K562 (cell line): ENCODE data around the gene SLC7A8. TPM values are rescaled to one million over a fixed set of nuclear protein-coding genes. Genes with fewer than 3 reads are reported as not detected.
A peak's percentile ranks its signal among the peaks of the same experiment; 100 is the strongest.

Source experiments
- ARHGAP35 ChIP-seq: fragments of 450-650 bp; IDR thresholded peaks from 2 replicates; pipeline ENCODE4 v1.6.1; 2018; ENCODE audit not compliant: partially characterized antibody
- ARID1B ChIP-seq: fragments of 450-650 bp; IDR thresholded peaks from 2 replicates; pipeline ENCODE4 v1.6.1; 2016; ENCODE audit warnings: antibody characterized with exemption, mild to moderate bottlenecking, inconsistent platforms
- BCL6 ChIP-seq: fragments of 250-450 bp; sonication (Bioruptor Pico); IDR thresholded peaks from 2 replicates; pipeline ENCODE4 v1.4.0; 2020
- BRF2 ChIP-seq: IDR thresholded peaks from 3 replicates; pipeline ENCODE4 v1.6.1; 2011; ENCODE audit warnings: borderline replicate concordance, mild to moderate bottlenecking; ENCODE audit not compliant: insufficient read length, insufficient read depth
- CLOCK ChIP-seq: fragments of 250-450 bp; sonication (Bioruptor Pico); IDR thresholded peaks from 2 replicates; pipeline ENCODE4 v1.4.0; 2020; ENCODE audit warnings: mild to moderate bottlenecking, moderate library complexity, borderline replicate concordance
- DDX20 ChIP-seq: fragments of 450-650 bp; IDR thresholded peaks from 2 replicates; pipeline ENCODE4 v1.6.1; 2016; ENCODE audit warnings: missing genetic modification characterization, low read depth, mild to moderate bottlenecking, missing compliant biosample characterization, moderate library complexity
- FOSL1 ChIP-seq: fragments of 200-800 bp; sonication (Bioruptor generic); conservative IDR thresholded peaks from 2 replicates; pipeline ENCODE4 v1.6.1; 2016; ENCODE audit warnings: missing genetic modification characterization, missing compliant biosample characterization
- HES1 ChIP-seq: fragments of 450-650 bp; IDR thresholded peaks from 2 replicates; pipeline ENCODE4 v1.6.1; 2016; ENCODE audit warnings: low read depth, mild to moderate bottlenecking, moderate library complexity
- NR4A1 ChIP-seq, 2 experiments: fragments of 250-450 bp in 1 of 2; fragments of 450-650 bp in 1 of 2; sonication (Bioruptor Pico) in 1 of 2; IDR thresholded peaks; 2 replicates each; pipeline versions ENCODE4 v1.4.0 to v1.6.1; 2016 to 2020; ENCODE audit warnings: mild to moderate bottlenecking in 2 of 2, missing compliant biosample characterization in 1 of 2, missing genetic modification characterization in 1 of 2, moderate library complexity in 1 of 2
- POLR2B ChIP-seq: fragments of 450-650 bp; IDR thresholded peaks from 2 replicates; pipeline ENCODE4 v1.6.1; 2018; ENCODE audit warnings: low read depth; ENCODE audit not compliant: partially characterized antibody
- PRDM10 ChIP-seq: fragments of 450-650 bp; IDR thresholded peaks from 2 replicates; pipeline ENCODE4 v1.6.1; 2018; ENCODE audit not compliant: partially characterized antibody
- SIN3A ChIP-seq, 2 experiments: fragments of 150-350 bp in 1 of 2; IDR thresholded peaks; 2 replicates each; pipeline ENCODE4 v1.6.1; 2011 to 2016; ENCODE audit warnings: borderline replicate concordance in 2 of 2, low read depth in 2 of 2, low read length in 2 of 2, mild to moderate bottlenecking in 2 of 2, moderate library complexity in 2 of 2; ENCODE audit not compliant: control insufficient read depth in 1 of 2
- SRSF3 ChIP-seq: fragments of 200-400 bp; formaldehyde crosslinking; IDR thresholded peaks from 2 replicates; pipeline ENCODE4 v1.6.1; 2016; ENCODE audit warnings: mild to moderate bottlenecking, low read length, moderate library complexity; ENCODE audit not compliant: insufficient read depth
- TOE1 ChIP-seq, 2 experiments: fragments of 450-650 bp in 1 of 2; sonication (generic) in 1 of 2; formaldehyde crosslinking in 1 of 2; IDR thresholded peaks; 2 replicates each; pipeline versions ENCODE4 v1.7.1 to v1.8.0; 2016 to 2022; ENCODE audit warnings: borderline replicate concordance in 2 of 2, mild to moderate bottlenecking in 2 of 2, antibody characterized with exemption in 1 of 2, inconsistent platforms in 1 of 2, low read depth in 1 of 2, missing genetic modification reagents in 1 of 2, moderate library complexity in 1 of 2
- U2AF1 ChIP-seq: fragments of 200-400 bp; formaldehyde crosslinking; optimal IDR thresholded peaks from 2 replicates; pipeline ENCODE3; 2017; ENCODE audit warnings: mild to moderate bottlenecking, low read depth, low read length, moderate library complexity
- ZZZ3 ChIP-seq: fragments of 450-650 bp; IDR thresholded peaks from 2 replicates; pipeline ENCODE4 v1.6.1; 2016; ENCODE audit warnings: antibody characterized with exemption, mild to moderate bottlenecking, moderate library complexity
- polyA plus RNA-seq, 8 experiments: library from polyadenylated mRNA; depleted of rRNA in 4 of 8; stranded (reverse) in 5 of 8; unstranded in 3 of 8; fragments of >200 nt; fragmentation: Nextera tagmentation in 2 of 8; fragmentation: Illumina TruSeq in 1 of 8; extraction: Ambion mirVana in 2 of 8; extraction: Trizol in 1 of 8; gene quantifications; 2 replicates each; pipeline versions ENCODE4 v1.2.1 to v1.2.3, GENCODE V29; 2011 to 2014; ENCODE audit warnings: inconsistent platforms in 1 of 8, missing spikeins in 1 of 8
- total RNA-seq, 7 experiments: library from RNA; depleted of rRNA in 6 of 7; stranded (reverse); fragments of >200 nt in 6 of 7; fragmentation: Illumina TruSeq in 2 of 7; extraction: Trizol in 2 of 7; gene quantifications; 2 replicates each; pipeline versions ENCODE4 v1.2.1 to v1.2.3, GENCODE V29; 2011 to 2021; ENCODE audit warnings: low replicate concordance in 1 of 7

The SLC7A8 gene
- total and polyA plus RNA-seq, 9 of the 15 experiments (the other 6 are each of a cell fraction or from before 2014, with no cell fraction given) = 2.0 to 33.0 (median 6.0) TPM

GRCh38 chr14:23146980-23147379 lies 36.5 kb downstream of the SLC7A8 start (continued):
- TF ChIP-seq SIN3A (IDR thresholded peaks at IDR 0.05; ENCODE audit: borderline replicate concordance in 2 of 2, control insufficient read depth in 1 of 2, low read depth in 2 of 2, low read length in 2 of 2) (no peak), U2AF1 (no peak), TOE1 (IDR thresholded peaks at IDR 0.05; ENCODE audit: borderline replicate concordance) (no peak), TOE1 (CRISPR knock-in tag; IDR thresholded peaks at IDR 0.05; ENCODE audit: borderline replicate concordance, low read depth) (no peak), CLOCK (CRISPR knock-in tag) (no peak), BRF2 (no peak), POLR2B (no peak), ARID1B (no peak), ZZZ3 (no peak), NR4A1 (CRISPR knock-in tag; IDR thresholded peaks at IDR 0.05) (no peak), NR4A1 (tag; IDR thresholded peaks at IDR 0.05) (no peak), SRSF3 (no peak), ARHGAP35 (peak; percentile 29), PRDM10 (no peak), DDX20 (tag) (no peak), HES1 (no peak), FOSL1 (tag) (no peak), BCL6 (CRISPR knock-in tag) (no peak)
